Fibroblast of mammary gland (primary cell): ENCODE measurements around the gene ABCC5.
"Not testable (repeated sequence)": the region's sequence is repeated elsewhere in the genome, so short reads cannot be mapped to it uniquely, and the experiment has no call there.

Source experiments
- DNase-seq: peaks from one replicate; pipeline ENCODE4 v3.0.0-alpha.2; 2010; ENCODE audit warnings: low read depth
- H3K4me3 ChIP-seq: 2 replicates; pipeline ENCODE4 v1.5.1; 2011; ENCODE audit warnings: low read depth, mild to moderate bottlenecking, low read length, moderate library complexity; ENCODE audit not compliant: control insufficient read depth
- CTCF ChIP-seq: conservative IDR thresholded peaks from 2 replicates; pipeline ENCODE4 v1.5.1; 2011; ENCODE audit warnings: low read depth, low read length, inconsistent platforms; ENCODE audit not compliant: control insufficient read depth, insufficient read depth

ABCC5 gene

DNA sequence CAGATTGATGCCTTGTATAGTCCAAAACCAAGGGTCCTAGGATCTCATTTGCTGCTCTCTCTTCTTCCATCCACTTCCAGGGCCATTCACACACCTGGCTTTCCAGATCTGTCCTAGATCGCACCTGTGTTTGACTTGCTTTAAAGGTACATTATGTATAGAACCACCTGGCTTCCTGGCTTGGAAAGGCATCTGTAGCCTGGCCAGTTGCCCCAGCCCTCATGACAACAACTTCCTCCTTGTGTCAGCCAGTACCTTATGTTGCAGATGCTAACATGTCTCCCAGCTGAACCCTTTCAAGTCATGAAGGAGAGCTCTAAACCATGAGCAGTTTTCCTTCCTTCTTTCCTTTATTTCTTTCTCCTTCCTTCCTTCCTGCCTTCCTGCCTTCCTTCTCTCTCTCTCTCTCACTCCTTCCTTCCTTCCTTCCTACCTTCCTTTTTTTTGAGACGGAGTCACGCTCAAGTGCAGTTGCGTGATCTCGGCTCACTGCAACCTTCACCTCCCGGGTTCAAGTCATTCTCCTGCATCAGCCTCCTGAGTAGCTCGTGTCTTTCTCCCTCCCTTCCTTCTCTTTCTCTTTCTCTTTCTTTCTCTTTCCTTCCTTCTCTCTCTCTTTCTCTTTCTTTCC, 32.6 kb upstream of the ABCC5 start:
- no peak for TF ChIP-seq CTCF
- DNase-seq = no peak
- H3K4me3 ChIP-seq = no peak overlapping the region

DNA sequence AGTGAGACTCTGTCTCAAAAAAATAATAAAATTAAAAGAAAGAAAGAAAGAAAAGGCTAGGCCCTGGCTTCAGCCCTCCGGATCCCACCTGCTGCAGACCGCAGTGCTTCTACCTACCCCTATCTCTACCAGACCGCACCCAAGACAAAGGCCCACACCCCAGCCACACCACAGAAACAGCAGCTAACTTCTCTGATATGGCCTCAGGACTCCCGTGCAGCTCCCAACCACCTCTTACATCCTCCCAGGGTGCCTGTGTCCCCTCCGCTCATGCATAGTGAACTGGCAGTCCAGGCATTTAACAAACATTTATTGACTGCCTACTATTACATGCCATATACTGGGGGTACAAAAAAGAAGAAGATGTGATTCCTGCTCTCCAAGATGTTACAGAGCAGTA, 28.3 kb upstream of the ABCC5 start:
- H3K4me3 ChIP-seq = no peak overlapping the region
- no peak for TF ChIP-seq CTCF
- DNase-seq = no peak

DNA sequence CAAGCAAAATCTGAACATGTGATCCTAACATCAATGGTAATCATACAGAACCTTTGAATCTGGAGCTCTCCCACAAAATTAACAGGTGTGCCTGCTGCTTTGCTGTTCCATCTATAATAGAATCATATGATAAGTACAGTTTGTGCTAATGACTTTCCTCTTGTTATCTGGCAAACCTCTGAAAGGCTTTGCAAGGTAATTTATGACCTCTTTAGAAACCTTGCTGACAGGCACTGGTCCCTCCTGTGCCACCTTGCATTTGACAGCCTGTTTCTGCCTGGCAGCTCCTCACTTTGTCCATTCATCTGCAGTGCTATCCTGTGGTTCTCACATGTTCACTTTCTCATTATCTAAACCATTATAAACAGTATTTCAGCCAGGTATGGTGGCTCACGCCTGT, 24.9 kb upstream of the ABCC5 start:
- H3K4me3 ChIP-seq = no peak overlapping the region
- DNase-seq = no peak
- no peak for TF ChIP-seq CTCF

DNA sequence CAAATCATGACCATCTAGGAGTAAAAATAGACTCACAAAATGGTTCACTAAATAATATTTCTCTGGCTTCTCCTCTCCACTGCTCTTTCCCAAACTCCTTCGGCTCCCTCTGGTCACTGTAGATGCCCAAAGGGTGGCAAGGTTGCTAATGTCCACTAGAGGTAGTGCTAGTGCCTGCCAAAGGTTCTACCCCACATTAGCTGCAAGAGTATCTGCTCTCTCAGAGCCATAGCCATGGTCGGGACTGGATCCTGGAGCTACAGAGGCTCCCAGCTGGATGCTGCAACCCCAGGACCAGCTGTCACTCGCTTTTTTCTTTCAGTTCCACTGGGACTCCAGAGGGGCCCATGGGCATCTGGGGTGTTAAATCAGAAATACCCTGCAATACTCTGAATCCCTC, 22.3 kb upstream of the ABCC5 start:
- no peak overlapping the region for H3K4me3 ChIP-seq
- peak; percentile 59 for TF ChIP-seq CTCF
- DNase-seq = peak; percentile 56

- H3K4me3 ChIP-seq = no peak overlapping the region
- no peak for TF ChIP-seq CTCF
- DNase-seq = peak; percentile 70
Measured at GRCh38 chr3:184039414-184039813, 21.7 kb upstream of the ABCC5 start.

GRCh38 chr3:184038307-184038706, 20.6 kb upstream of the ABCC5 start:
- H3K4me3 ChIP-seq, DNase-seq: not testable (repeated sequence)

- DNase-seq = no peak
- no peak for TF ChIP-seq CTCF
- H3K4me3 ChIP-seq = no peak overlapping the region
Measured at GRCh38 chr3:184037816-184038215, 20.1 kb upstream of the ABCC5 start.
